H1 (cell line): ENCODE results near the gene ZNF106.

Experiments
- JUND ChIP-seq: IDR thresholded peaks from 2 replicates; pipeline ENCODE4 v1.6.1; 2011; ENCODE audit warnings: mild to moderate bottlenecking, improper control_type of control experiment, low read length
- TF ChIP-seq, protein P1 (sequence below), 3 experiments: IDR thresholded peaks; 1 replicate in 2 of 3; 2 replicates in 1 of 3; pipeline versions ENCODE4 v1.5.1 to v1.6.1; 2011; ENCODE audit warnings: low read length in 3 of 3, mild to moderate bottlenecking in 3 of 3, inconsistent platforms in 2 of 3, low read depth in 1 of 3, moderate library complexity in 1 of 3; ENCODE audit not compliant: insufficient read depth in 1 of 3; ENCODE audit errors: control extremely low read depth in 1 of 3
- TF ChIP-seq, protein P2 (sequence below): IDR thresholded peaks from 2 replicates; pipeline ENCODE4 v1.6.1; 2012; ENCODE audit warnings: inconsistent platforms

DNA sequence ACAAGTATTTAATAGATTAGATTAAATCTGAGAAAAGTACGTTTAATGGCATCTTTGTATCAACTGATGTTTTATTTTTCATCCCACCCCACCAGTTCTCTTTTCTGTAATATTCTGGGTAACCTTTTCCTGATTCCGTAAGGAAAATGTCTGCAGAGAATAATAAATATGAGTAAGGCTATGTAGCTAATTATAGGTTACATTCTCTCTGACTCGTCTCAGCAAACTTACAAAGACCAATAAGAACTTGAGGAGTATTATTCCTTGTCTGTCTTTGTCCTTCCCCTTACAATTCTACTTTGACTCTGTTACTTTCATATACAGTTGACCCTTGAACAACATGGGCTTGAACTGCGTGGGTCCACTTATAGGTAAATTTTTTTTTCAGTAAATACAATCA is 16.6 kb upstream of the ZNF106 start:
- TF ChIP-seq JUND: no peak
- TF ChIP-seq, protein P1, sequence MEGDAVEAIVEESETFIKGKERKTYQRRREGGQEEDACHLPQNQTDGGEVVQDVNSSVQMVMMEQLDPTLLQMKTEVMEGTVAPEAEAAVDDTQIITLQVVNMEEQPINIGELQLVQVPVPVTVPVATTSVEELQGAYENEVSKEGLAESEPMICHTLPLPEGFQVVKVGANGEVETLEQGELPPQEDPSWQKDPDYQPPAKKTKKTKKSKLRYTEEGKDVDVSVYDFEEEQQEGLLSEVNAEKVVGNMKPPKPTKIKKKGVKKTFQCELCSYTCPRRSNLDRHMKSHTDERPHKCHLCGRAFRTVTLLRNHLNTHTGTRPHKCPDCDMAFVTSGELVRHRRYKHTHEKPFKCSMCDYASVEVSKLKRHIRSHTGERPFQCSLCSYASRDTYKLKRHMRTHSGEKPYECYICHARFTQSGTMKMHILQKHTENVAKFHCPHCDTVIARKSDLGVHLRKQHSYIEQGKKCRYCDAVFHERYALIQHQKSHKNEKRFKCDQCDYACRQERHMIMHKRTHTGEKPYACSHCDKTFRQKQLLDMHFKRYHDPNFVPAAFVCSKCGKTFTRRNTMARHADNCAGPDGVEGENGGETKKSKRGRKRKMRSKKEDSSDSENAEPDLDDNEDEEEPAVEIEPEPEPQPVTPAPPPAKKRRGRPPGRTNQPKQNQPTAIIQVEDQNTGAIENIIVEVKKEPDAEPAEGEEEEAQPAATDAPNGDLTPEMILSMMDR (IDR thresholded peaks at IDR 0.05; ENCODE audit: control extremely low read depth in 1 of 3, insufficient read depth in 1 of 3, low read depth in 1 of 3, low read length in 3 of 3): no peak
- TF ChIP-seq, protein P2, sequence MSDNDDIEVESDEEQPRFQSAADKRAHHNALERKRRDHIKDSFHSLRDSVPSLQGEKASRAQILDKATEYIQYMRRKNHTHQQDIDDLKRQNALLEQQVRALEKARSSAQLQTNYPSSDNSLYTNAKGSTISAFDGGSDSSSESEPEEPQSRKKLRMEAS: no peak
